ENCODE results near the gene CCDC85A. TPM values are rescaled to one million over a fixed set of nuclear protein-coding genes. Genes with fewer than 3 reads are reported as not detected.
"Not testable (repeated sequence)": the region's sequence is repeated elsewhere in the genome, so short reads cannot be mapped to it uniquely, and the experiment has no call there.

CCDC85A gene
- total RNA-seq, 1 donor from 2014 or later, result not detected

GRCh38 chr2:56151841-56152240 lies 31.9 kb upstream of the CCDC85A start:
- CTCF ChIA-PET, result no interaction called here
- intact Hi-C loops (cut with micrococcal nuclease), result no loop called here

GRCh38 chr2:56155188-56155587 lies 28.6 kb upstream of the CCDC85A start:
- no peak for TF ChIP-seq CTCF (IDR thresholded peaks at IDR 0.05)
- Mint-ChIP-seq H3K4me1 (no peaks in the 10 kb centered on the region), H3K9me3 (no peaks in the 10 kb centered on the region), H3K4me3 (no peak overlapping the region), H3K36me3 (ENCODE audit: low read depth) (no peaks in the 10 kb centered on the region), H3K27me3 (peaks cover 2% of the 10 kb centered on the region), H3K27ac (no peak overlapping the region)
- ChIA-PET CTCF (no interaction called here), POLR2A (no interaction called here)
- intact Hi-C loops (cut with micrococcal nuclease), result no loop called here
- ATAC-seq (ENCODE audit: low read depth) (no peak), DNase-seq (no peak)

More at GRCh38 chr2:56151841-56152240, 31.9 kb upstream of the CCDC85A start:
- Mint-ChIP-seq H3K9me3 (no peaks in the 10 kb centered on the region), H3K27me3 (peaks cover 2% of the 10 kb centered on the region), H3K36me3 (ENCODE audit: low read depth) (no peaks in the 10 kb centered on the region), H3K4me1 (no peaks in the 10 kb centered on the region), H3K4me3 (no peak overlapping the region), H3K27ac (no peak overlapping the region)
- DNase-seq (no peak), ATAC-seq (ENCODE audit: low read depth) (no peak)
- TF ChIP-seq CTCF (IDR thresholded peaks at IDR 0.05), result no peak
- POLR2A ChIA-PET, result no interaction called here

GRCh38 chr2:56159875-56160274 lies 23.9 kb upstream of the CCDC85A start:
- CTCF ChIA-PET; POLR2A ChIA-PET; H3K4me1 Mint-ChIP-seq; H3K9me3 Mint-ChIP-seq; H3K27me3 Mint-ChIP-seq; H3K36me3 Mint-ChIP-seq (ENCODE audit: low read depth); H3K4me3 Mint-ChIP-seq; H3K27ac Mint-ChIP-seq; DNase-seq; ATAC-seq (ENCODE audit: low read depth); intact Hi-C loops (cut with micrococcal nuclease): not testable (repeated sequence)

- H3K4me1 Mint-ChIP-seq, result no peaks in the 10 kb centered on the region
- no peak overlapping the region for H3K27ac Mint-ChIP-seq
- ChIA-PET CTCF (interaction anchor here (1.4 kb wide), 1 partner anchor 16 kb away, joined by 4 read pairs; the partner anchor contains the start of gene CCDC85A), POLR2A (no interaction called here)
- no peak overlapping the region for H3K4me3 Mint-ChIP-seq
- no peak for TF ChIP-seq CTCF (IDR thresholded peaks at IDR 0.05)
- ATAC-seq (ENCODE audit: low read depth), result no peak
- H3K27me3 Mint-ChIP-seq, result peaks cover 7% of the 10 kb centered on the region
- H3K36me3 Mint-ChIP-seq (ENCODE audit: low read depth), result no peaks in the 10 kb centered on the region
- intact Hi-C loops (cut with micrococcal nuclease), result no loop called here
- H3K9me3 Mint-ChIP-seq, result no peaks in the 10 kb centered on the region
- no peak for DNase-seq
Observed at GRCh38 chr2:56167616-56168562, 15.9 kb upstream of the CCDC85A start.

- H3K4me1 Mint-ChIP-seq, result no peaks in the 10 kb centered on the region
- H3K36me3 Mint-ChIP-seq (ENCODE audit: low read depth), result no peaks in the 10 kb centered on the region
- ChIA-PET CTCF (no interaction called here), POLR2A (no interaction called here)
- H3K27ac Mint-ChIP-seq, result no peak overlapping the region
- H3K4me3 Mint-ChIP-seq, result no peak overlapping the region
- DNase-seq (no peak), ATAC-seq (ENCODE audit: low read depth) (no peak)
- intact Hi-C loops (cut with micrococcal nuclease), result no loop called here
- H3K27me3 Mint-ChIP-seq, result peaks cover 7% of the 10 kb centered on the region
- TF ChIP-seq CTCF (IDR thresholded peaks at IDR 0.05), result no peak
- no peaks in the 10 kb centered on the region for H3K9me3 Mint-ChIP-seq
Observed at GRCh38 chr2:56169521-56169920, 14.3 kb upstream of the CCDC85A start.

Measured in activated B cell treated with CpG ODN at 0.5 μM for 24 hours (primary cell).